Measurements from ENCODE around the gene CSNK1D.
A peak's percentile ranks its signal among the peaks of the same experiment; 100 is the strongest.

The CSNK1D gene

DNA sequence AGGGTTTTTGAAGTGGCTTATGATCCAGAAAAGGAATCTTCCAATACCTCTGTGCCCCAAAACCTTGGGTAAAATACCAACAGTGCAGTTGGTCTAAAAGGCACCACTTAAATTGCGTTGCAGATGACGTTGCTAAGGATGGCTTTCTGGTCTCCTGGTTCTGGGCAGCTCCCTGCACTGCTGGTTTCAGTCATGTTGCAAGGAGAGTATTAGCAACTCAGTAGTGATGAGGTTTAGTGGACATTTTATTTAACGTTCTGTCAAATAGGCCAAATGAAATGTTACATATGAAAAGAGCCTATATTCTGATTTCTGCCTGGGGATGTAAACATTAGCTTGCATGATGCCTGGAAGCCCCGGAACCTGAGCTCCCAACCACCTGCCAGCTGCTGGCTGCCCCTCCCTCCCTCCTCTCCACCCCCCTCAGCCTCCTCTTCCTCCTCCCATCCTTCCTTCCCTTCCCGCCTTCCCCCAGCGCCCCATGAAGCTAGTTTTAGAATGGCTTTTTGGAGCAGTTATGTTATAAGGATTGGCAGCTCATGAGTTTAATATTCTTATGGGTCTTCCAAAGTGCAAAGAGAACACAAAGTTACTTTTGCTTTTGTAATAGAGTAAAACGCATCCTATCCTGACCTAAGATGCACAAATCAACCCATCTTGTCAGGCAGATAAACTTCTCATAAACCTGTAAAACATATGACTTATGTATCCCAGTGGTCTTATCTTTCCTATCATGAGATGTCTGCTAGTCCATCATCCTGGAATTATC lies 23.2 kb upstream of the CSNK1D start:
- peaks cover 22% of the 10 kb centered on the region for H3F3A ChIP-seq (ENCODE audit: control insufficient read depth, insufficient read depth)
- peak overlapping the region; percentile 83 for H3K4me3 ChIP-seq (ENCODE audit: low read length)
- peak overlapping the region; percentile 65 for H3K27ac ChIP-seq (ENCODE audit: low read depth, low read length)
- H3K9me2 ChIP-seq (replicated peaks; ENCODE audit: control insufficient read depth, low read length) = no peaks in the 10 kb centered on the region
- no peaks in the 10 kb centered on the region for H3K9me3 ChIP-seq (ENCODE audit: control insufficient read depth, insufficient read depth, low read length)
- H4K20me1 ChIP-seq (ENCODE audit: control insufficient read depth, insufficient read depth, low read depth, low read length) = no peaks in the 10 kb centered on the region
- H3K4me1 ChIP-seq (ENCODE audit: control insufficient read depth, low read length) = peaks cover 48% of the 10 kb centered on the region
- TF ChIP-seq, protein P1, sequence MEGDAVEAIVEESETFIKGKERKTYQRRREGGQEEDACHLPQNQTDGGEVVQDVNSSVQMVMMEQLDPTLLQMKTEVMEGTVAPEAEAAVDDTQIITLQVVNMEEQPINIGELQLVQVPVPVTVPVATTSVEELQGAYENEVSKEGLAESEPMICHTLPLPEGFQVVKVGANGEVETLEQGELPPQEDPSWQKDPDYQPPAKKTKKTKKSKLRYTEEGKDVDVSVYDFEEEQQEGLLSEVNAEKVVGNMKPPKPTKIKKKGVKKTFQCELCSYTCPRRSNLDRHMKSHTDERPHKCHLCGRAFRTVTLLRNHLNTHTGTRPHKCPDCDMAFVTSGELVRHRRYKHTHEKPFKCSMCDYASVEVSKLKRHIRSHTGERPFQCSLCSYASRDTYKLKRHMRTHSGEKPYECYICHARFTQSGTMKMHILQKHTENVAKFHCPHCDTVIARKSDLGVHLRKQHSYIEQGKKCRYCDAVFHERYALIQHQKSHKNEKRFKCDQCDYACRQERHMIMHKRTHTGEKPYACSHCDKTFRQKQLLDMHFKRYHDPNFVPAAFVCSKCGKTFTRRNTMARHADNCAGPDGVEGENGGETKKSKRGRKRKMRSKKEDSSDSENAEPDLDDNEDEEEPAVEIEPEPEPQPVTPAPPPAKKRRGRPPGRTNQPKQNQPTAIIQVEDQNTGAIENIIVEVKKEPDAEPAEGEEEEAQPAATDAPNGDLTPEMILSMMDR (IDR thresholded peaks at IDR 0.05; ENCODE audit: low read depth, low read length, poor library complexity, severe bottlenecking) = no peak
- no peak for TF ChIP-seq EZH2phosphoT487 (IDR thresholded peaks at IDR 0.05; ENCODE audit: borderline replicate concordance, low read length)
- H3K27me3 ChIP-seq (ENCODE audit: control insufficient read depth, low read length) = no peaks in the 10 kb centered on the region; the same call in 1 of the 2 replicates
- H3K36me3 ChIP-seq (ENCODE audit: control insufficient read depth, low read length) = no peaks in the 10 kb centered on the region
- peak overlapping the region; percentile 98 for H3K4me2 ChIP-seq (ENCODE audit: low read length)
- peaks cover 7% of the 10 kb centered on the region for H3K79me2 ChIP-seq (ENCODE audit: control insufficient read depth, low read length)

DNA sequence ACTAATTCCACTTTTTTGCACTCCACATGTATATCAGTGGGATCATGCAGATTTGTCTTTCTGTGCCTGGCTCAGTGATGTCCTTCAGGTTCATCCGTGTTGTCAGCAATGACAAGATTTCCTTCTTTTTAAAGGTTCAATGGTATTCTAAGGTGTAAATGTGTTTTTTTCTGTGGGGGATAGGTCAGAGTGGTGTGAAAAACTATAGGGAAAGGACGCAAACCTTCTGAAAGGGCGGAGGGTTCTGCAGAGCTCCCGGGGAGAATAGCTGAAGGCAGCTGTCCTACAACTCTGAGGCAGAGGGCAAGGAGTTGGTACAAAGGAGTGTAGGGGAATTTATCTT lies 21.9 kb upstream of the CSNK1D start:
- no peaks in the 10 kb centered on the region for H3K36me3 ChIP-seq (ENCODE audit: control insufficient read depth, low read length)
- H4K20me1 ChIP-seq (ENCODE audit: control insufficient read depth, insufficient read depth, low read depth, low read length) = no peaks in the 10 kb centered on the region
- no peaks in the 10 kb centered on the region for H3K27me3 ChIP-seq (ENCODE audit: control insufficient read depth, low read length)
- H3K79me2 ChIP-seq (ENCODE audit: control insufficient read depth, low read length) = peaks cover 8% of the 10 kb centered on the region
- no peak overlapping the region for H3K4me2 ChIP-seq (ENCODE audit: low read length)
- TF ChIP-seq EZH2phosphoT487 (IDR thresholded peaks at IDR 0.05; ENCODE audit: borderline replicate concordance, low read length) = no peak
- TF ChIP-seq, protein P1 (IDR thresholded peaks at IDR 0.05; ENCODE audit: low read depth, low read length, poor library complexity, severe bottlenecking) = no peak
- no peaks in the 10 kb centered on the region for H3K9me3 ChIP-seq (ENCODE audit: control insufficient read depth, insufficient read depth, low read length)
- H3K4me3 ChIP-seq (ENCODE audit: low read length) = no peak overlapping the region
- no peaks in the 10 kb centered on the region for H3K9me2 ChIP-seq (replicated peaks; ENCODE audit: control insufficient read depth, low read length)
- H3K4me1 ChIP-seq (ENCODE audit: control insufficient read depth, low read length) = peaks cover 45% of the 10 kb centered on the region
- peaks cover 22% of the 10 kb centered on the region for H3F3A ChIP-seq (ENCODE audit: control insufficient read depth, insufficient read depth)
- H3K27ac ChIP-seq (ENCODE audit: low read depth, low read length) = no peak overlapping the region

DNA sequence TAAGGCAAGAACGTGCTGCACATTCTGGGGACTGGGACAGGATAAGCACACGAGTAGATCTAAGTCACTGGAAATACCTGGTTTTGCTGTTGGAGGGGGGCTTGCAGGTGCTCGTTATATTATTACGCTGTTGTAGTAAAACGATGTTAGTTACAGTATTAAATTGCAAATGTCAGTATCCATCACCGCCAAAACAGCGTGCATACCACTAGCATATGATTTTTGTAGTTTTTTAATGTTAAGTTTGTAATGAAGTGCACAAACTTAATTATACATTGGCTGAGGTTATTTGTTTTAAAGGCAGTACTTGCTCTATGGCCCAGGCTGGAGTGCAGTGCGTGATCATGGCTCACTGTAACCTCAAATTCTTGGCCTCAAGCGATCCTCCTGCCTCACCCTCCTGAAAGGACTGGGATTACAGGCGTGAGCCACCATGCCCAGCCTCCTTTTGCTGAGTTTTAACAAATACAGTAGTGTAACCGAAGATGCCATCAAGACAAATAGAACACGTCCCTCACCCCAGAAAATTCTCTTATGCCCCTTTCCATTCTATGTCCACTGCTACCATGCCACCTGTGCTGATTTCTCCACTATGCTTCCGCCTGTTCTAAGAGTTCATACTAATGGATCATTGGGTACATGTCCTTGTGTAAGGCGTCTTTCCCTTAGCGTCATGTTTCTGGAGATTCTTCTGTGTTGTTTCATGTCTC lies 20.7 kb upstream of the CSNK1D start:
- H3K36me3 ChIP-seq (ENCODE audit: control insufficient read depth, low read length) = no peaks in the 10 kb centered on the region
- H3K4me2 ChIP-seq (ENCODE audit: low read length) = peak overlapping the region; percentile 30; the same call in 1 of the 2 replicates
- no peaks in the 10 kb centered on the region for H3K27me3 ChIP-seq (ENCODE audit: control insufficient read depth, low read length)
- H3K27ac ChIP-seq (ENCODE audit: low read depth, low read length) = no peak overlapping the region
- H3K4me1 ChIP-seq (ENCODE audit: control insufficient read depth, low read length) = peaks cover 42% of the 10 kb centered on the region
- H3K9me3 ChIP-seq (ENCODE audit: control insufficient read depth, insufficient read depth, low read length) = no peaks in the 10 kb centered on the region
- H3F3A ChIP-seq (ENCODE audit: control insufficient read depth, insufficient read depth) = peaks cover 20% of the 10 kb centered on the region
- H3K9me2 ChIP-seq (replicated peaks; ENCODE audit: control insufficient read depth, low read length) = no peaks in the 10 kb centered on the region
- peaks cover 8% of the 10 kb centered on the region for H3K79me2 ChIP-seq (ENCODE audit: control insufficient read depth, low read length)
- TF ChIP-seq EZH2phosphoT487 (IDR thresholded peaks at IDR 0.05; ENCODE audit: borderline replicate concordance, low read length) = no peak
- TF ChIP-seq, protein P1 (IDR thresholded peaks at IDR 0.05; ENCODE audit: low read depth, low read length, poor library complexity, severe bottlenecking) = no peak
- H3K4me3 ChIP-seq (ENCODE audit: low read length) = no peak overlapping the region
- H4K20me1 ChIP-seq (ENCODE audit: control insufficient read depth, insufficient read depth, low read depth, low read length) = no peaks in the 10 kb centered on the region
